Psoas muscle (tissue), 8 donors: ENCODE results near the gene MPRIP. TPM values are rescaled to one million over a fixed set of nuclear protein-coding genes. Genes with fewer than 3 reads are reported as not detected.

Experiments used
- ATAC-seq, 4 donors: fragments of 200-7000 bp; cut with Tn5 transposase; one replicate each; pipeline ENCODE4 v1.9.1; 2020; ENCODE audit warnings: moderate library complexity in 3 of 4, mild to moderate bottlenecking in 2 of 4
- DNase-seq, 2 donors: peaks; one replicate each; pipeline ENCODE4 v3.0.0-alpha.2; 2020
- H3K27ac ChIP-seq: fragments of 200-600 bp; one replicate; pipeline ENCODE4 v1.8.0; 2022
- H3K27me3 ChIP-seq, 3 donors: fragments of 200-600 bp in 1 of 3; one replicate each; pipeline versions ENCODE4 v1.6.1 to v1.8.0; 2013 to 2022; ENCODE audit warnings: low read length in 2 of 3, mild to moderate bottlenecking in 2 of 3, moderate library complexity in 1 of 3; ENCODE audit not compliant: insufficient read depth in 3 of 3
- H3K36me3 ChIP-seq, 2 donors: fragments of 200-600 bp in 1 of 2; one replicate each; pipeline versions ENCODE4 v1.6.1 to v1.8.0; 2013 to 2022; ENCODE audit warnings: low read depth in 1 of 2, mild to moderate bottlenecking in 1 of 2, moderate library complexity in 1 of 2; ENCODE audit not compliant: insufficient read depth in 1 of 2
- H3K4me1 ChIP-seq: fragments of 200-600 bp; one replicate; pipeline ENCODE4 v1.8.0; 2022
- H3K4me3 ChIP-seq: fragments of 200-600 bp; one replicate; pipeline ENCODE4 v1.8.0; 2022; ENCODE audit warnings: mild to moderate bottlenecking
- H3K9me3 ChIP-seq: fragments of 200-600 bp; one replicate; pipeline ENCODE4 v1.8.0; 2022
- WGBS, 3 donors: extraction: QIAGEN DNeasy Blood & Tissue Kit; methylation state at CpG; one replicate each; pipeline versions ENCODE4 v1.1.6 to v1.1.7; 2013; 5-methylcytosine and 5-hydroxymethylcytosine counted together
- intact Hi-C, 2 donors: fragments of 100-400 bp; cut with DNase I; formaldehyde crosslinking; loops; one replicate each; pipeline versions ENCODE4 v1.11.0 to v1.14.2; 2022
- polyA plus RNA-seq, 3 donors: library from polyadenylated mRNA; stranded (reverse); fragments of 200-250 nt; gene quantifications; one replicate each; pipeline ENCODE4 v1.2.3, GENCODE V29; 2013
- total RNA-seq, 4 donors: library from RNA; stranded (reverse); fragmentation: NEBNext Ultra II Directional in 2 of 4; extraction: Animal tissue kit (Norgen Biotek cat#: 25700) in 2 of 4; gene quantifications; one replicate each; pipeline versions ENCODE4 v1.2.1 to v1.2.4, GENCODE V29; 2021 to 2023
- TF ChIP-seq, protein P1 (sequence below): fragments of 200-600 bp; IDR thresholded peaks from one replicate; pipeline ENCODE4 v1.8.0; 2022; ENCODE audit warnings: antibody characterized with exemption
- donor health status: healthy with polysubstance abuse.
- donor health status: DM: no; HTN: no; CAD: no; lungs with moderate emphysema.
- donor health status: Bipolar disorder and iron deficiency.
- donor health status: healthy.
- donor health status: DM: yes; HTN: yes; CAD: no.
- donor health status: DM: no; HTN: no; CAD: no.
- donor health status: DM: no; HTN: no; CAD: no.
- donor health status: DM: yes; HTN: yes; CAD: no.

MPRIP gene
- total and polyA plus RNA-seq, 7 donors = 142 to 322 (median 244) TPM

DNA sequence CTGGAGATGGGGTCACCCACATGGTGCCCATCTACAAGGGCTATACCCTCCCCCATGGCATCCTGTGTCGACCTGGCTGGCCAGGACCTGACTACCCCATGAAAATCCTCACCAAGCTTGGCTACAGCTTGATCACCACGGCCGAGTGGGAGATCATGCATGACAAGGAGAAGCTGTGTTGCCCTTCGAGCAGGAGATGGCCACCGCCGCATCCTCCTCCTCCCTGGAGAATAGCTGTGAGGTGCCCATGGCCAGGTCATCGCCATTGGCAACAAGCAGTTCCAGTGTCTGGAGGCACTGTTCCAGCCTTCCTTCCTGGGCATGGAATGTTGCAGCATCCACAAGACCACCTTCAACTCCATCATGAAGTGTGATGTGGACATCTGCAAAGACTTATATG is 200.0 kb downstream of the MPRIP start:
- Histone ChIP-seq H3K27ac (no peak overlapping the region), H3K36me3 (peaks cover 0 to 20% of the 10 kb centered on the region in 2 donors), H3K4me3 (no peak overlapping the region), H3K27me3 (no peaks in the 10 kb centered on the region), H3K9me3 (no peaks in the 10 kb centered on the region), H3K4me1 (peaks cover 8% of the 10 kb centered on the region)
- whole genome bisulfite sequencing, 3 donors = 88 to 91% (median 89%) methylated on average over 7 of the region's 7 CpGs
- no peak for DNase-seq
- TF ChIP-seq, protein P1, sequence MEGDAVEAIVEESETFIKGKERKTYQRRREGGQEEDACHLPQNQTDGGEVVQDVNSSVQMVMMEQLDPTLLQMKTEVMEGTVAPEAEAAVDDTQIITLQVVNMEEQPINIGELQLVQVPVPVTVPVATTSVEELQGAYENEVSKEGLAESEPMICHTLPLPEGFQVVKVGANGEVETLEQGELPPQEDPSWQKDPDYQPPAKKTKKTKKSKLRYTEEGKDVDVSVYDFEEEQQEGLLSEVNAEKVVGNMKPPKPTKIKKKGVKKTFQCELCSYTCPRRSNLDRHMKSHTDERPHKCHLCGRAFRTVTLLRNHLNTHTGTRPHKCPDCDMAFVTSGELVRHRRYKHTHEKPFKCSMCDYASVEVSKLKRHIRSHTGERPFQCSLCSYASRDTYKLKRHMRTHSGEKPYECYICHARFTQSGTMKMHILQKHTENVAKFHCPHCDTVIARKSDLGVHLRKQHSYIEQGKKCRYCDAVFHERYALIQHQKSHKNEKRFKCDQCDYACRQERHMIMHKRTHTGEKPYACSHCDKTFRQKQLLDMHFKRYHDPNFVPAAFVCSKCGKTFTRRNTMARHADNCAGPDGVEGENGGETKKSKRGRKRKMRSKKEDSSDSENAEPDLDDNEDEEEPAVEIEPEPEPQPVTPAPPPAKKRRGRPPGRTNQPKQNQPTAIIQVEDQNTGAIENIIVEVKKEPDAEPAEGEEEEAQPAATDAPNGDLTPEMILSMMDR = no peak
- no peak for ATAC-seq
- intact Hi-C loops = loop anchor here in 1 of 2 donors (5.0 kb wide), 1 partner anchor 35 kb away; no protein-coding TSS in a partner anchor

Other genes starting within 250 kb of the MPRIP start
- not detected for gene TNFRSF13B, start 70.3 kb upstream of the MPRIP start, total RNA-seq
- gene TNFRSF13B, start 70.3 kb upstream of the MPRIP start, polyA plus RNA-seq = not detected
- gene PLD6, start 163.9 kb downstream of the MPRIP start, total RNA-seq = 1 to 10 TPM in 3 of 4 donors, under 1 TPM in 1; 0.84 to 5.4 (median 2.7) TPM
- 1 to 10 TPM; 1.3 to 2.5 (median 2.5) TPM for gene PLD6, start 163.9 kb downstream of the MPRIP start, polyA plus RNA-seq
- gene FLCN, start 194.7 kb downstream of the MPRIP start, total RNA-seq = 10 to 100 TPM; 38.7 to 79.4 (median 52.6) TPM
- gene FLCN, start 194.7 kb downstream of the MPRIP start, polyA plus RNA-seq = 100 to 1,000 TPM in 1 of 3 donors, 10 to 100 TPM in 2; 42.0 to 106 (median 86.8) TPM
- gene COPS3, start 238.8 kb downstream of the MPRIP start, total RNA-seq = 100 to 1,000 TPM in 3 of 4 donors, 10 to 100 TPM in 1; 99.8 to 154 (median 131) TPM
- 100 to 1,000 TPM; 111 to 164 (median 140) TPM for gene COPS3, start 238.8 kb downstream of the MPRIP start, polyA plus RNA-seq